OCI-LY1 (cell line): ENCODE results near the gene NNT.
"Not testable (repeated sequence)": the region's sequence is repeated elsewhere in the genome, so short reads cannot be mapped to it uniquely, and the experiment has no call there.

Source experiments
- H2AFZ ChIP-seq: fragments of 200-600 bp; sonication (generic), shearing (Covaris generic); 2 replicates; pipeline ENCODE4 v1.6.0; 2014; ENCODE audit warnings: antibody characterized with exemption, mild to moderate bottlenecking, low read length
- H3F3A ChIP-seq: fragments of 200-600 bp; sonication (generic), shearing (Covaris generic); 2 replicates; pipeline ENCODE4 v1.6.0; 2014; ENCODE audit warnings: mild to moderate bottlenecking, antibody characterized with exemption, low read length, moderate library complexity; ENCODE audit not compliant: insufficient read depth
- H3K27ac ChIP-seq: fragments of 200-600 bp; sonication (generic); 2 replicates; pipeline ENCODE4 v1.5.1; 2014; ENCODE audit warnings: low read length, mixed run types, mild to moderate bottlenecking, low read depth; ENCODE audit not compliant: poor library complexity, severe bottlenecking
- H3K27me3 ChIP-seq: fragments of 200-600 bp; sonication (generic); 2 replicates; pipeline ENCODE4 v1.6.0; 2014; ENCODE audit warnings: antibody characterized with exemption, mild to moderate bottlenecking, low read length, moderate library complexity; ENCODE audit not compliant: insufficient read depth
- H3K36me3 ChIP-seq: fragments of 200-600 bp; sonication (generic); 2 replicates; pipeline ENCODE4 v1.6.1; 2014; ENCODE audit warnings: mild to moderate bottlenecking, antibody characterized with exemption, low read length, moderate library complexity, mixed read lengths; ENCODE audit not compliant: insufficient read depth
- H3K4me1 ChIP-seq: fragments of 200-600 bp; sonication (generic); 2 replicates; pipeline ENCODE4 v1.5.1; 2014; ENCODE audit warnings: mild to moderate bottlenecking, low read length, moderate library complexity; ENCODE audit not compliant: insufficient read depth, severe bottlenecking
- H3K4me2 ChIP-seq: fragments of 200-600 bp; sonication (generic), shearing (Covaris generic); 2 replicates; pipeline ENCODE4 v1.6.1; 2014; ENCODE audit warnings: low read length
- H3K4me3 ChIP-seq: fragments of 200-600 bp; sonication (generic); 2 replicates; pipeline ENCODE4 v1.5.1; 2014; ENCODE audit warnings: low read length, low read depth, mild to moderate bottlenecking, mixed read lengths; ENCODE audit not compliant: poor library complexity, severe bottlenecking
- H3K79me2 ChIP-seq: fragments of 200-600 bp; shearing (Covaris generic); 2 replicates; pipeline ENCODE4 v1.6.1; 2016; ENCODE audit warnings: mixed run types, low read length, mixed read lengths; ENCODE audit not compliant: insufficient read depth
- H3K9ac ChIP-seq: fragments of 200-600 bp; sonication (generic), shearing (Covaris generic); 2 replicates; pipeline ENCODE4 v1.6.1; 2014; ENCODE audit warnings: mild to moderate bottlenecking, low read length, mixed read lengths
- H3K9me2 ChIP-seq: fragments of 200-600 bp; sonication (generic), shearing (Covaris generic); 2 replicates; pipeline ENCODE4 v1.6.1; 2014; ENCODE audit warnings: low read depth, mild to moderate bottlenecking, low read length, mixed read lengths
- H3K9me3 ChIP-seq: fragments of 200-600 bp; shearing (Covaris generic); 2 replicates; pipeline ENCODE4 v1.6.1; 2014; ENCODE audit warnings: low read length, mixed read lengths
- H4K20me1 ChIP-seq: fragments of 200-600 bp; sonication (generic), shearing (Covaris generic); 2 replicates; pipeline ENCODE4 v1.6.0; 2016; ENCODE audit warnings: mild to moderate bottlenecking, low read length; ENCODE audit not compliant: insufficient read depth
- EZH2 ChIP-seq: fragments of 200-600 bp; sonication (generic), shearing (Covaris generic); IDR thresholded peaks from 2 replicates; pipeline ENCODE4 v1.8.0; 2017; ENCODE audit warnings: borderline replicate concordance, mixed run types, mild to moderate bottlenecking, antibody characterized with exemption, low read length, moderate library complexity, mixed read lengths
- TF ChIP-seq, protein P1 (sequence below): fragments of 200-600 bp; sonication (generic), shearing (Covaris generic); IDR thresholded peaks from 2 replicates; pipeline ENCODE4 v1.5.1; 2017; ENCODE audit warnings: mild to moderate bottlenecking, antibody characterized with exemption, low read length, moderate library complexity, mixed read lengths

The NNT gene

DNA sequence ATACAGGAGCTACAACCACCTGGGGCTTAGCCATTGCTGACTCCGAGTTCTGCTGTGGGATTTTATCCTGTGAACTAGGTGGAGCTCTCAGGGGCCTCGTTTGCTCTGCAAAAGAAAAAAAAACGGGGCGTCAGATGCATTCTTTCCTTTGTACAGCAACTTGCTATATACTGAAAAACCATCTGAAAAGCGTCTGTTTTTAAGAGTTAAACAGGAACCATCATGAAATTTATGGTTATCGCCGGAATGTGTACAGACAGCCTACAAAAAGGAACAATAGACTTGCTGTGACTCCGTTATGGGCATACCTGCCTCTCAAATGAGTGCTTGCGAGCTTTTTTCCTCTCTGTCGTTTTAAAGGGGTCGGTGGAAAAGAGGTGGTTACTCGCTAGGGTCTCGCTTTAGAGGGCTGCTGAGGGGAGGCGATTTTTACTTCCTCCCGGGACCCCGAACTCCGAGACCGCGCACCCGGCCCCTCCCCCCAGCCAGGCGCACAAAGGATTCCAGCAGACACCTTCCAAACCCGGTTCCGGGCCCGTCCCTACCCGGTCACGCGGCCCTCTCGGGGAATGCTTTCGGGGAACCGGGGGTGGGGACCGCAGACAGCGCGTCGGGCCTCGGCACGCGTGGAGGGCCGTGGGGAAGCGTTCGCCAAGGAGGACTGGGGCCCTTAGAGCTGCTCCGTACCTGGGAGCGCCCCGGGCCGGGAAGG is 46.9 kb upstream of the NNT start:
- H3F3A ChIP-seq, result 0 out of 2 replicates have a peak, but pooled peaks cover 3% of the 10 kb centered on the region
- H3K4me1 ChIP-seq, result peaks cover 52% of the 10 kb centered on the region
- H2AFZ ChIP-seq, result 0 out of 2 replicates have a peak overlapping the region, but pooled peaks have one; percentile 2
- TF ChIP-seq EZH2, result no peak
- H3K27ac ChIP-seq, result peak overlapping the region; percentile 62
- H3K79me2 ChIP-seq, result peaks cover 35% of the 10 kb centered on the region
- no peaks in the 10 kb centered on the region for H3K9me2 ChIP-seq
- H3K4me2 ChIP-seq, result peak overlapping the region; percentile 98
- H3K27me3 ChIP-seq, result no peaks in the 10 kb centered on the region
- H3K9ac ChIP-seq, result peak overlapping the region; percentile 98
- peak overlapping the region; percentile 90 for H3K4me3 ChIP-seq
- peaks cover 41% of the 10 kb centered on the region for H3K36me3 ChIP-seq
- no peaks in the 10 kb centered on the region for H4K20me1 ChIP-seq
- H3K9me3 ChIP-seq, result no peaks in the 10 kb centered on the region

DNA sequence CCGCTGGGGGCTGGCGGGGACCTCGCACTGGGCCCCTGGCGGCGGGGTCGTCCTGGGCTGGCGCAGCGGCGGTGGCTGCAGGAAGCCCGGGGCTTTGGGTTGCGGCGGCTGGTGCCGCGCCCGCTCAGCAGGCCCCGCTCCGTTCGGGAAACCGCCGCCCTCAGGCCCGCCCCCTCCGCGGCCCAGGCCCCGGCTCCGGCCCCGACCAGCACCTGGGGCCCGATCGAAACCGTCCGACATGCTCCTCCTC is 46.4 kb upstream of the NNT start:
- not testable (repeated sequence) for H2AFZ ChIP-seq, H3K9me3 ChIP-seq, H3F3A ChIP-seq, H3K9me2 ChIP-seq, H3K27me3 ChIP-seq, H4K20me1 ChIP-seq
- Histone ChIP-seq H3K36me3 (peaks cover 37% of the 10 kb centered on the region), H3K4me1 (peaks cover 49% of the 10 kb centered on the region), H3K79me2 (peaks cover 32% of the 10 kb centered on the region), H3K27ac (peak overlapping the region; percentile 62), H3K9ac (peak overlapping the region; percentile 98), H3K4me3 (peak overlapping the region; percentile 90), H3K4me2 (peak overlapping the region; percentile 98)

DNA sequence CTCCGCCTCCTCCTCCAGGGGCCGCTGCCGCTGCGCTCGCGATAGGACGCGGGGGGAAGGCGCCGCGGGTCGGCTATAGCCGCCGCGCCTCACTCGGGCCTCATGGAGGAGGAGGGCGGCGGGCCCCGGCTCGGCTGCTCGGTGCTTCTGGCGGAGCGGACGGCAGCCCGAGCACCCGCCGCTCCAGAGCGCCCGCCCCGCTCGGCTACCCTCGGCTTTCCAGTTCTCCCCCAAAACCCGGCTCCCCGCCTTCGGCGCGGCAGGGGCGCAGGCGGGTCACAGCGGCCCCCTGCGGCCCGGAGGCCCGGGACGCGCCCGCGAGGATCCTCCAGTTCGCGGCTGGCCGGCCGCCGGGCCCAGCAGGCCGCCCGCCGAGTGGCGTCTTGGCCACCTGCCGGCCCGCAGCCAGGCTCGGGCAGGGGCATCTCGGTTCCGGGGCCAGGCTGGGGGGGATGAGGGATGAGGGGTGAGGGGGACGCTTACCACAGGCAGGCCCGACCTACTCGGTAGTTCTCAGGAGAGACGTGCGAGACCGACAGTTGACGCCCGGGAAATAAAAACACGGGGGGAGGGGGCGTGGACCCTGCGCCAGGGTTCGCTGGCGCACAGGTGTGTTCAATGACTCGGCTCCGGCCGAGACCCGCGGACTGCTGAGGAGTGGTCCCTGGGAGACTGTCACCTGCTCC is 46.0 kb upstream of the NNT start, which contains the start of gene PAIP1:
Gene PAIP1, minus strand, starts transcription at position 221 of the 686 bp plus-strand sequence. CDS start 231 bp downstream, outside the sequence.
- peak within 1 kb of the TSS; percentile 98 for H3K4me2 ChIP-seq
- peak within 1 kb of the TSS; percentile 62 for H3K27ac ChIP-seq
- H3K4me3 ChIP-seq, result peak within 1 kb of the TSS; percentile 90
- TF ChIP-seq, protein P1, sequence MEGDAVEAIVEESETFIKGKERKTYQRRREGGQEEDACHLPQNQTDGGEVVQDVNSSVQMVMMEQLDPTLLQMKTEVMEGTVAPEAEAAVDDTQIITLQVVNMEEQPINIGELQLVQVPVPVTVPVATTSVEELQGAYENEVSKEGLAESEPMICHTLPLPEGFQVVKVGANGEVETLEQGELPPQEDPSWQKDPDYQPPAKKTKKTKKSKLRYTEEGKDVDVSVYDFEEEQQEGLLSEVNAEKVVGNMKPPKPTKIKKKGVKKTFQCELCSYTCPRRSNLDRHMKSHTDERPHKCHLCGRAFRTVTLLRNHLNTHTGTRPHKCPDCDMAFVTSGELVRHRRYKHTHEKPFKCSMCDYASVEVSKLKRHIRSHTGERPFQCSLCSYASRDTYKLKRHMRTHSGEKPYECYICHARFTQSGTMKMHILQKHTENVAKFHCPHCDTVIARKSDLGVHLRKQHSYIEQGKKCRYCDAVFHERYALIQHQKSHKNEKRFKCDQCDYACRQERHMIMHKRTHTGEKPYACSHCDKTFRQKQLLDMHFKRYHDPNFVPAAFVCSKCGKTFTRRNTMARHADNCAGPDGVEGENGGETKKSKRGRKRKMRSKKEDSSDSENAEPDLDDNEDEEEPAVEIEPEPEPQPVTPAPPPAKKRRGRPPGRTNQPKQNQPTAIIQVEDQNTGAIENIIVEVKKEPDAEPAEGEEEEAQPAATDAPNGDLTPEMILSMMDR, result peak; percentile 53
- TF ChIP-seq EZH2, result no peak
- no peaks in the 10 kb centered on the region for H3K9me2 ChIP-seq
- peaks cover 45% of the 10 kb centered on the region for H3K4me1 ChIP-seq
- no peaks in the 10 kb centered on the region for H3K27me3 ChIP-seq
- no peaks in the 10 kb centered on the region for H3K9me3 ChIP-seq
- H4K20me1 ChIP-seq, result no peaks in the 10 kb centered on the region
- 0 out of 2 replicates have a peak, but pooled peaks cover 3% of the 10 kb centered on the region for H3F3A ChIP-seq
- peak within 1 kb of the TSS; percentile 55; the same call in 1 of the 2 replicates for H2AFZ ChIP-seq
- H3K36me3 ChIP-seq, result peaks cover 32% of the 10 kb centered on the region
- H3K9ac ChIP-seq, result peak within 1 kb of the TSS; percentile 98
- H3K79me2 ChIP-seq, result peaks cover 31% of the 10 kb centered on the region

DNA sequence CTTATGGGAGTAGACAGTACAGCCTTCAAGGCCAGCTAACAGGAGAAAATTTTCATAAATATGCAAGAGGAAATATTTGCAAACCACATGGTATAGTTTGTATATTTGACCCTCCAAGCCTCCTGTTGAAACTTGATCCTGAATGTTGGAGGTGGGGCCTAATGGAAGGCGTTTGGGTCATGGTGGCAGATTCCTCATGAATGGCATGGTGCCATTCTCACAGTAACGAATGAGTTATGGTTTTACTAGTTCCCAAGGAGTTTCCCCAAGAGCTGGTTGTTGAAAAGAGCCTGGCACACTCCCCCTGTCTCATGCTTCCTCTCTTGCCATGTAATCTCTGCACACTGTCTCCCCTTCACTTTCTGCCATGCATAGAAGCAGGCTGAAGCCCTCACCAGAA is 42.9 kb upstream of the NNT start:
- Histone ChIP-seq H3K4me3 (no peak overlapping the region), H3K9ac (no peak overlapping the region), H3F3A (0 out of 2 replicates have a peak, but pooled peaks cover 3% of the 10 kb centered on the region), H4K20me1 (no peaks in the 10 kb centered on the region), H3K4me2 (no peak overlapping the region), H3K79me2 (peaks cover 10% of the 10 kb centered on the region), H3K4me1 (peaks cover 14% of the 10 kb centered on the region), H3K36me3 (peaks cover 1% of the 10 kb centered on the region; the same call in 1 of the 2 replicates), H3K9me3 (no peaks in the 10 kb centered on the region), H3K27ac (no peak overlapping the region), H3K27me3 (no peaks in the 10 kb centered on the region), H2AFZ (no peak overlapping the region), H3K9me2 (no peaks in the 10 kb centered on the region)
- TF ChIP-seq EZH2, result no peak
- TF ChIP-seq, protein P1, result no peak
